Hepatocyte (in vitro differentiated cells): ENCODE data around the gene DSC2. TPM values are rescaled to one million over a fixed set of nuclear protein-coding genes. Genes with fewer than 3 reads are reported as not detected.
"Not testable (repeated sequence)": the region's sequence is repeated elsewhere in the genome, so short reads cannot be mapped to it uniquely, and the experiment has no call there.

ENCODE experiments used
- DNase-seq: peaks from one replicate; pipeline ENCODE4 v3.0.0-alpha.2; 2016; ENCODE audit warnings: low spot score
- H2AFZ ChIP-seq: fragments of 200-600 bp; sonication (generic); 2 replicates; pipeline ENCODE4 v1.6.0; 2016; ENCODE audit warnings: antibody characterized with exemption, mild to moderate bottlenecking
- H3K27ac ChIP-seq: fragments of 200-600 bp; sonication (generic); 2 replicates; pipeline ENCODE4 v1.5.1; 2016; ENCODE audit warnings: mild to moderate bottlenecking
- H3K27me3 ChIP-seq: fragments of 200-600 bp; sonication (generic); 2 replicates; pipeline ENCODE4 v1.6.1; 2016
- H3K36me3 ChIP-seq: fragments of 200-600 bp; sonication (generic); replicated peaks from 2 replicates; pipeline ENCODE4 v1.5.1; 2016; ENCODE audit warnings: low read depth; ENCODE audit not compliant: insufficient read depth
- H3K4me1 ChIP-seq: fragments of 200-600 bp; sonication (generic); 2 replicates; pipeline ENCODE4 v1.5.1; 2016; ENCODE audit warnings: mild to moderate bottlenecking, moderate library complexity; ENCODE audit not compliant: insufficient read depth
- H3K4me2 ChIP-seq: fragments of 200-600 bp; sonication (generic); 2 replicates; pipeline ENCODE4 v1.6.0; 2016
- H3K4me3 ChIP-seq: fragments of 200-600 bp; sonication (generic); 2 replicates; pipeline ENCODE4 v1.5.1; 2016; ENCODE audit warnings: mild to moderate bottlenecking
- H3K79me2 ChIP-seq: fragments of 200-600 bp; sonication (generic); 2 replicates; pipeline ENCODE4 v1.6.0; 2017; ENCODE audit warnings: mild to moderate bottlenecking
- H3K9me2 ChIP-seq: fragments of 200-600 bp; sonication (generic); replicated peaks from 2 replicates; pipeline ENCODE4 v1.6.0; 2017; ENCODE audit warnings: mild to moderate bottlenecking; ENCODE audit not compliant: insufficient read depth
- H3K9me3 ChIP-seq: fragments of 200-600 bp; sonication (generic); 2 replicates; pipeline ENCODE4 v1.5.1; 2016; ENCODE audit warnings: low read depth, mild to moderate bottlenecking
- H4K20me1 ChIP-seq: fragments of 200-600 bp; sonication (generic); 2 replicates; pipeline ENCODE4 v1.6.0; 2016; ENCODE audit warnings: mild to moderate bottlenecking; ENCODE audit not compliant: insufficient read depth, poor library complexity, severe bottlenecking
- EZH2 ChIP-seq: fragments of 200-600 bp; sonication (generic); IDR thresholded peaks from 2 replicates; pipeline ENCODE4 v1.6.1; 2016; ENCODE audit warnings: antibody characterized with exemption, mild to moderate bottlenecking, borderline replicate concordance
- EZH2phosphoT487 ChIP-seq: fragments of 200-600 bp; sonication (generic); IDR thresholded peaks from one replicate; pipeline ENCODE4 v1.6.1; 2018; ENCODE audit warnings: antibody characterized with exemption, mild to moderate bottlenecking, low read depth, moderate library complexity; ENCODE audit not compliant: unreplicated experiment, severe bottlenecking
- WGBS: methylation state at CpG from one replicate; pipeline ENCODE4 v1.1.6; 2016; ENCODE audit warnings: low lambda C conversion rate; ENCODE audit errors: missing lambda C conversion rate; 5-methylcytosine and 5-hydroxymethylcytosine counted together
- polyA plus RNA-seq: library from polyadenylated mRNA; unstranded; fragments of >200 nt; fragmentation: Nextera tagmentation; extraction: Ambion mirVana; gene quantifications from 2 replicates; pipeline ENCODE4 v1.2.1, GENCODE V29; 2016
- total RNA-seq: library from RNA; depleted of rRNA; stranded (reverse); fragments of >200 nt; gene quantifications from 2 replicates; pipeline ENCODE4 v1.2.3, GENCODE V29; 2014
- TF ChIP-seq, protein P1 (sequence below): fragments of 200-600 bp; sonication (generic); IDR thresholded peaks from 2 replicates; pipeline ENCODE4 v1.5.1; 2016; ENCODE audit warnings: antibody characterized with exemption, mild to moderate bottlenecking; ENCODE audit not compliant: poor library complexity

The DSC2 gene
- total and polyA plus RNA-seq, 2 experiments from 2014 or later = 28.7 to 59.6 TPM

DNA sequence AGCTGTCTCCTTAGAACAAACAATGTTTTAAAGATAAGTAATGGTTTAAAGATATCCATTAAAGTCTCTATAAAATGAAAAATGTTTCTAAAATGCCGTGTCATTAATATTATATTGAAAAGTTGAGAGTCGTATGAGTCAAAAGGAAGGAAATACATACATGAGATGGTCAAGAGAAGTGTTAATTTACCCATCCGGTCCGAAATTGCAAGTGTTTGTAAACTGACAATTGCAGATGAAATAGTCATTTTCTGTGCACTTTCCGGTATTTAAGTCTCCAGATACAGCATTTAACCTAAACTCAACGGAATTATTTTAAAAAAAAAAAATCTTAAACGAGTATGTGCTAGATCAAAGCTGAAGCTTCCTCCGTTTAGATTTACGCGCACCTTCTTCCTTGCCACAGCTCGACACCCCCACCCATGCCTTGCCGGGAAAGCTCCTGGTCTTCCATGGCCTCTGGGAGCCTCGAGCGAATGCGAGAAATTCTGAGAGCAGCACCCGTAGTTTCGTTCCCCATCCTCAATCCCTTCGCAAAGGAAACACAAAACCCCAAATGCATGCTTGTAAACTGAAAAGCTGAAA is 61.4 kb downstream of the DSC2 start:
- no peaks in the 10 kb centered on the region for H4K20me1 ChIP-seq
- H3K36me3 ChIP-seq = no peaks in the 10 kb centered on the region
- H3K79me2 ChIP-seq = peaks cover 15% of the 10 kb centered on the region
- 10% methylated on average over 18 of the region's 18 CpGs for WGBS
- H3K4me2 ChIP-seq = peak overlapping the region; percentile 91
- H3K27ac ChIP-seq = peak overlapping the region; percentile 71
- no peaks in the 10 kb centered on the region for H3K9me2 ChIP-seq
- peak overlapping the region; percentile 45 for H3K4me3 ChIP-seq
- peak overlapping the region; percentile 78 for H2AFZ ChIP-seq
- peaks cover 52% of the 10 kb centered on the region for H3K27me3 ChIP-seq
- TF ChIP-seq EZH2phosphoT487 (peak; percentile 24), EZH2 (no peak)
- DNase-seq = peak; percentile 28
- no peaks in the 10 kb centered on the region for H3K9me3 ChIP-seq
- peaks cover 12% of the 10 kb centered on the region for H3K4me1 ChIP-seq

DNA sequence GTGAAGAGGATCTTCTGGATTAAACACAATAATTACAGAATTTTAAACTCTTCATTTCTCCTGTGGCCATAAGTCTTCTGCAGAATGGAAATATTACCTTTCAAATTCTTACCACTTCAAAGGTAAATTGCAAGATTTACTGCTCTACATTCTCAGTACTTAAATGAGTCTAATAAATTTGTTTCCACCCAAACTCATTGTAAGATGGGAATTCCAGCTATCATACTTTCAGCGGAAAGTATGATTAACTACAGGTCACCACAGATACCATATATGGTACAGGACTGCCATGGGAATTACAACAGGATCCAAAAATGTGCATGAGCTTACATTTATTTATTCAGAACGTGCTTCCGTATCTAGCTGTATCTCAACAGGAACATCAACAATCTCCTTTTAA is 62.8 kb downstream of the DSC2 start:
- Histone ChIP-seq H3K79me2 (peaks cover 21% of the 10 kb centered on the region), H3K27ac (peak overlapping the region; percentile 71), H3K4me2 (peak overlapping the region; percentile 91), H3K9me2 (no peaks in the 10 kb centered on the region), H2AFZ (no peak overlapping the region), H3K4me3 (no peak overlapping the region), H4K20me1 (no peaks in the 10 kb centered on the region), H3K27me3 (peaks cover 50% of the 10 kb centered on the region), H3K9me3 (no peaks in the 10 kb centered on the region), H3K4me1 (peaks cover 12% of the 10 kb centered on the region), H3K36me3 (no peaks in the 10 kb centered on the region)
- DNase-seq = no peak
- TF ChIP-seq EZH2phosphoT487 (no peak), EZH2 (no peak)
- TF ChIP-seq, protein P1, sequence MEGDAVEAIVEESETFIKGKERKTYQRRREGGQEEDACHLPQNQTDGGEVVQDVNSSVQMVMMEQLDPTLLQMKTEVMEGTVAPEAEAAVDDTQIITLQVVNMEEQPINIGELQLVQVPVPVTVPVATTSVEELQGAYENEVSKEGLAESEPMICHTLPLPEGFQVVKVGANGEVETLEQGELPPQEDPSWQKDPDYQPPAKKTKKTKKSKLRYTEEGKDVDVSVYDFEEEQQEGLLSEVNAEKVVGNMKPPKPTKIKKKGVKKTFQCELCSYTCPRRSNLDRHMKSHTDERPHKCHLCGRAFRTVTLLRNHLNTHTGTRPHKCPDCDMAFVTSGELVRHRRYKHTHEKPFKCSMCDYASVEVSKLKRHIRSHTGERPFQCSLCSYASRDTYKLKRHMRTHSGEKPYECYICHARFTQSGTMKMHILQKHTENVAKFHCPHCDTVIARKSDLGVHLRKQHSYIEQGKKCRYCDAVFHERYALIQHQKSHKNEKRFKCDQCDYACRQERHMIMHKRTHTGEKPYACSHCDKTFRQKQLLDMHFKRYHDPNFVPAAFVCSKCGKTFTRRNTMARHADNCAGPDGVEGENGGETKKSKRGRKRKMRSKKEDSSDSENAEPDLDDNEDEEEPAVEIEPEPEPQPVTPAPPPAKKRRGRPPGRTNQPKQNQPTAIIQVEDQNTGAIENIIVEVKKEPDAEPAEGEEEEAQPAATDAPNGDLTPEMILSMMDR = no peak
- 58% methylated on average over 3 of the region's 3 CpGs for WGBS

DNA sequence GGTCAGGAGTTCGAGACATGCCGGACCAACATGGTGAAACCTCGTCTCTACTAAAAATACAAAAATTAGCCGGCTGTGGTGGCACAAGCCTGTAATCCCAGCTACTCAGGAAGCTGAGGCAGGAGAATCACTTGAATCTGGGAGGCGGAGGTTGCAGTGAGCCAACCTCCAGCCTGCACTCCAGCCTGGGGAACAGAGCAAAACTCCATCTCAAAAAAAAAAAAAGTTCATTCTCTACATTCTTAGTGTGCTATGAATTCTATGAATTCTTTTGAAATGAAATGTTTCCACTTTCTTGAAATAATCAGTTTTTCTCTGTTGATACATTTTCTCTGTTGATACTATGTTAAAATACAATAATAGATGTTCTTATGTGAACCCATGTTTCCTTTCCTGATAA is 64.5 kb downstream of the DSC2 start:
- H3K27me3 ChIP-seq = peaks cover 33% of the 10 kb centered on the region
- H3K9me2 ChIP-seq, H3K4me3 ChIP-seq, H2AFZ ChIP-seq, H3K36me3 ChIP-seq, H3K4me1 ChIP-seq, DNase-seq, H4K20me1 ChIP-seq, H3K9me3 ChIP-seq: not testable (repeated sequence)
- 80% methylated on average over 5 of the region's 5 CpGs for WGBS
- H3K4me2 ChIP-seq = peak overlapping the region; percentile 5
- H3K27ac ChIP-seq = peak overlapping the region; percentile 15
- H3K79me2 ChIP-seq = peaks cover 26% of the 10 kb centered on the region

DNA sequence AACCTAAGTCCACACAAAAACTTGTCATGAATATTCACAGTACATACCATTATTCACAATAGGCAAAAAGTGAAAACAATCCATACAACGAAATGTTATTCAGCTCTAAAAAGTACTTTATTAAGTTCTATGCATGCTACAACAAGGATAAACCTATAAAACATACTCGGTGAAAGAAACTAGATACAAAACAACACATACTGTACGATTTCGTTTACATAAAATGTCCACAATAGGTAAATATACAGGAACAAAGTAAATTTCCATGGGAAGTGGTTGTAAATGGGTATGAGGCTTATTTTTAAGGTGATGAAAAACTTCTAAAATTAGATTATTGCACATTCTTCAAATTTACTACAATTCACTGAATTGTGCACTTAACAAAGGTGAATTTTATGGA is 67.7 kb downstream of the DSC2 start:
- whole genome bisulfite sequencing = 89% methylated on average over 4 of the region's 4 CpGs

More for the DNA sequence above, 67.7 kb downstream of the DSC2 start:
- Histone ChIP-seq H3K36me3 (no peaks in the 10 kb centered on the region), H3K27ac (no peak overlapping the region), H3K27me3 (peaks cover 4% of the 10 kb centered on the region), H3K4me3 (no peak overlapping the region), H2AFZ (no peak overlapping the region), H3K79me2 (peaks cover 27% of the 10 kb centered on the region), H3K9me2 (no peaks in the 10 kb centered on the region), H3K9me3 (no peaks in the 10 kb centered on the region), H3K4me2 (no peak overlapping the region), H4K20me1 (no peaks in the 10 kb centered on the region), H3K4me1 (no peaks in the 10 kb centered on the region)
- TF ChIP-seq, protein P1 = no peak
- TF ChIP-seq EZH2phosphoT487 (no peak), EZH2 (no peak)
- no peak for DNase-seq
